Activated CD4-positive, alpha-beta T cell treated with anti-CD3 and anti-CD28 coated beads for 36 hours (primary cell): ENCODE measurements around the gene ANXA11. TPM values are rescaled to one million over a fixed set of nuclear protein-coding genes. Genes with fewer than 3 reads are reported as not detected.
"Not testable (repeated sequence)": the region's sequence is repeated elsewhere in the genome, so short reads cannot be mapped to it uniquely, and the experiment has no call there.

Experiments
- ATAC-seq: fragments of 200-7000 bp; cut with Tn5 transposase; one replicate; pipeline ENCODE4 v1.10.0; 2021; ENCODE audit warnings: mild to moderate bottlenecking, moderate library complexity
- CTCF ChIA-PET: fragments of 350-600 bp; sonication (Branson Sonifier 250); formaldehyde crosslinking; loops from one replicate; lab custom pipeline; 2021; ENCODE audit warnings: antibody characterized with exemption; lab: Charles Lee
- POLR2A ChIA-PET: fragments of 350-600 bp; sonication (Branson Sonifier 250); formaldehyde crosslinking; loops from one replicate; lab custom pipeline; 2021; ENCODE audit warnings: antibody characterized with exemption, inconsistent platforms; lab: Charles Lee
- DNase-seq: peaks from one replicate; pipeline ENCODE4 v3.0.0-alpha.2; 2020
- H3K27ac Mint-ChIP-seq: one replicate; pipeline ENCODE4 v1.8.0; 2021; ENCODE audit warnings: mixed read lengths
- H3K27me3 Mint-ChIP-seq: one replicate; pipeline ENCODE4 v1.8.0; 2021; ENCODE audit warnings: mixed read lengths
- H3K36me3 Mint-ChIP-seq: one replicate; pipeline ENCODE4 v1.8.0; 2021; ENCODE audit warnings: low read depth, mixed read lengths
- H3K4me1 Mint-ChIP-seq: one replicate; pipeline ENCODE4 v1.8.0; 2021; ENCODE audit warnings: mixed read lengths
- H3K4me3 Mint-ChIP-seq: one replicate; pipeline ENCODE4 v1.8.0; 2021; ENCODE audit warnings: mild to moderate bottlenecking, moderate library complexity, mixed read lengths
- H3K9me3 Mint-ChIP-seq: one replicate; pipeline ENCODE4 v1.8.0; 2021; ENCODE audit warnings: low read depth, mixed read lengths
- intact Hi-C, 2 experiments: fragments of 100-400 bp; cut with DNase I in 1 of 2; cut with micrococcal nuclease in 1 of 2; formaldehyde crosslinking; loops; one replicate each; pipeline versions ENCODE4 v1.14.2 to v1.15.1; 2022 to 2024; cut with DNase I, micrococcal nuclease
- total RNA-seq, 2 experiments: library from RNA; stranded (reverse); gene quantifications; one replicate each; pipeline ENCODE4 v1.2.3, GENCODE V29; 2021

ANXA11 gene
- total RNA-seq, 2 experiments from 2014 or later = 256 to 348 TPM

DNA sequence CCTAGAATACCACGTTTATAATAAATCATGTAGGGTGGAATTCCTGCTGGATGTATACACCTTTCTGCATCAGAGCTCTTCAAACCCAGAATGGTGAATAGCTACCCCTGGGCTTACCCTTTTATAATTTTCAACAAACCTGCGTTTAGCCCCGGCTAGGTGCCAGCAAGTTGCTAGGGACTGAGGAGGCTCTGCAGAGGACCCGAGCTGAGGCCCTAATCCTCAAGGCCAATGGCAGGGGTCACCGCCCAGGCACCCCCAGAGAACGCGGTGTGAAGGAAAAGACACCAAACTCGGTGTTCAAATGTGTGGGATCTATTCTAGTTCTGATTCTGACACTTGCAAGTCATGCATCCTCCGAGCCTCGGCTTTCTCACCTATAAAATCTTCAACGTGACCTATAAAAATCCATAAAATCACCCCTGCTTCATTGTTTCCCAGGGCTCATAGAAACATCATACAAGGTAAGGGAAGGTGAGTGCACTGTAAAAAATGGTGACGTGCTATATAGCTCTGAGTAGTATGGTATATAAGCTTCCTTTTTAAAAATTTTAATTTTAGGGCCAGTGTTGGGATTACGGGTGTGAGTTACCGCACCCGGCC is 2.5 kb upstream of the ANXA11 start:
- Mint-ChIP-seq H3K9me3 (no peaks in the 10 kb centered on the region), H3K4me1 (peaks cover 24% of the 10 kb centered on the region)
- no peak for ATAC-seq

DNA sequence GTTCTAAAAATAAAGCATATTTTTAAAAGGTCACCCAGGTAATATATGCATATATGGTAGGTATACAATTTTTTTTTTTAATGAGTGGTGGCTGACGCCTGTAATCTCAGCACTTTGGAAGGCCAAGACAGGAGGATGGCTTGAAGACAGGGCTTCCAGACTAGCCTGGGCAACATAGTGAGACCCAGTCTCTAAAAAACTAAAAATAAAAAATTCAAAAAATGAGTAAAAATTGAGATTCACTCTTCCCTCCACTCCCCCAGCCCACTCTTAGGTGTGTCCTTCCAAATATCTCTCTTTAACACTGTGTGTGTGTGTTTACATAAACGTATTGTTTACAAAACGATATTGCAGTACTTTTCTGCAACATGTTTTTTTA is 929 bp upstream of the ANXA11 start:
- no peaks in the 10 kb centered on the region for H3K27me3 Mint-ChIP-seq
- peak overlapping the region; percentile 95 for H3K27ac Mint-ChIP-seq
- CTCF ChIA-PET = interaction anchor here (0.6 kb wide), 1 partner anchor 50 kb away, joined by 3 read pairs; no protein-coding TSS in a partner anchor
- H3K4me1 Mint-ChIP-seq = peaks cover 37% of the 10 kb centered on the region
- DNase-seq = no peak
- no peaks in the 10 kb centered on the region for H3K9me3 Mint-ChIP-seq
- intact Hi-C loops = loop anchor here (5.0 kb wide), 2 partner anchors 64 to 759 kb away; partner anchors contain the start of gene ZCCHC24 (in 1 of the 2)
- H3K36me3 Mint-ChIP-seq = peaks cover 11% of the 10 kb centered on the region
- ATAC-seq = no peak
- H3K4me3 Mint-ChIP-seq = peak overlapping the region; percentile 85
- POLR2A ChIA-PET = interaction anchor here (0.6 kb wide), 1 partner anchor 110 kb away, joined by 6 read pairs; no protein-coding TSS in a partner anchor

More for the DNA sequence above, 2.5 kb upstream of the ANXA11 start:
- H3K27me3 Mint-ChIP-seq = no peaks in the 10 kb centered on the region
- H3K4me3 Mint-ChIP-seq = no peak overlapping the region
- intact Hi-C loops = loop anchor here (5.0 kb wide), 2 partner anchors 66 to 761 kb away; partner anchors contain the start of gene ZCCHC24 (in 1 of the 2)
- no peak overlapping the region for H3K27ac Mint-ChIP-seq
- H3K36me3 Mint-ChIP-seq = peaks cover 4% of the 10 kb centered on the region
- ChIA-PET CTCF (interaction anchor here (0.9 to 1.1 kb wide), 3 partner anchors 10 to 149 kb away, joined by 3 to 4 read pairs (median 3); no protein-coding TSS in a partner anchor), POLR2A (no interaction called here)
- DNase-seq = no peak

DNA sequence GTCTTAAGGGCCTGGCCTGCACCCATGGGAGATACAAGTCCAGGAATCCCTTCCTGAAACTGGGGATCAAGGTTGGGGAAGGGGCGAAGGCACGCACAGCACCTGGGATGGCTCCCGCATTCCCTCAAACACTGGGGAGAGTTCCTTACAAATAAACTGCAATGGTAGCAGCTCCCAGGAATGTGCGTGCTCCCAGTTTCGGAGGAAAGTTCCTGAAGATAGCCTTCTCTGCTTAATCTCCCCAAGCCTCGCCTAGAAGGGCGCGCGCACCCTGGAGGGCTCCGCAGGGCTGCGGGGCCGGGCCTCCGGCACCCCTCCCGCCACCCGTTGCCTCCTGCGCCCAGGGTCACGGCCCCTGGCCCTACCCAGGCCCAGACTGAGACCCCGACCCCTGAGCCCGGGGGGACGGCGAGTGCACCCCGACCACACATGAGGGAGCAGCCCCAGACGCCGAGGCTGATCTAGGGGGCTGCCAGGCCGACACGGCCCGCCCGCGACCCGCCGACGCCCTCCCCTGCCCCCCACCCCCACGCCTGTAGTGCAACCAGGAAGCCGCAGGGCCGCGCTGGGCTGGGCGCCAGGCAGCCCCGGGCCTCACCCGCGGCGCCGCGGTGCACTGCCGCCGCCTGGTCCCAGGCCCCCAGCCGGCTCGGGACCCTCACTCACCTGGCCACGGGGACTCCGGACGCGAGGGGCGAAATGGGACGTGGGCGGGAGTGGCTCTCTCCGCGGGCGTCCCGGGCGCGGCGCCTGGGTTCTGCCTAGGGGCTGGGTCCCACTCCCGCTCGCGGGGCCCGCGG is 460 bp downstream of the ANXA11 start:
- no peaks in the 10 kb centered on the region for H3K9me3 Mint-ChIP-seq
- H3K27me3 Mint-ChIP-seq = no peaks in the 10 kb centered on the region
- ChIA-PET CTCF (interaction anchor here (1.0 to 3.7 kb wide), 4 partner anchors 10 to 61 kb away, joined by 4 to 30 read pairs (median 7); no protein-coding TSS in a partner anchor), POLR2A (interaction anchor here (0.8 to 2.6 kb wide), 6 partner anchors 8 to 38 kb away, joined by 3 to 19 read pairs (median 5); no protein-coding TSS in a partner anchor)
- H3K4me3 Mint-ChIP-seq = peak overlapping the region; percentile 86
- DNase-seq = peak; percentile 63
- H3K36me3 Mint-ChIP-seq = peaks cover 23% of the 10 kb centered on the region
- no peak for ATAC-seq
- peak overlapping the region; percentile 95 for H3K27ac Mint-ChIP-seq
- H3K4me1 Mint-ChIP-seq = peaks cover 50% of the 10 kb centered on the region
- intact Hi-C loops = loop anchor here (1.0 to 5.0 kb wide), 9 partner anchors 9 to 758 kb away; partner anchors contain the start of genes TSPAN14 (in 2 of the 2), PRXL2A (in 1 of the 2), TMEM254 (in 1 of the 2) and ZCCHC24 (in 1 of the 2)

DNA sequence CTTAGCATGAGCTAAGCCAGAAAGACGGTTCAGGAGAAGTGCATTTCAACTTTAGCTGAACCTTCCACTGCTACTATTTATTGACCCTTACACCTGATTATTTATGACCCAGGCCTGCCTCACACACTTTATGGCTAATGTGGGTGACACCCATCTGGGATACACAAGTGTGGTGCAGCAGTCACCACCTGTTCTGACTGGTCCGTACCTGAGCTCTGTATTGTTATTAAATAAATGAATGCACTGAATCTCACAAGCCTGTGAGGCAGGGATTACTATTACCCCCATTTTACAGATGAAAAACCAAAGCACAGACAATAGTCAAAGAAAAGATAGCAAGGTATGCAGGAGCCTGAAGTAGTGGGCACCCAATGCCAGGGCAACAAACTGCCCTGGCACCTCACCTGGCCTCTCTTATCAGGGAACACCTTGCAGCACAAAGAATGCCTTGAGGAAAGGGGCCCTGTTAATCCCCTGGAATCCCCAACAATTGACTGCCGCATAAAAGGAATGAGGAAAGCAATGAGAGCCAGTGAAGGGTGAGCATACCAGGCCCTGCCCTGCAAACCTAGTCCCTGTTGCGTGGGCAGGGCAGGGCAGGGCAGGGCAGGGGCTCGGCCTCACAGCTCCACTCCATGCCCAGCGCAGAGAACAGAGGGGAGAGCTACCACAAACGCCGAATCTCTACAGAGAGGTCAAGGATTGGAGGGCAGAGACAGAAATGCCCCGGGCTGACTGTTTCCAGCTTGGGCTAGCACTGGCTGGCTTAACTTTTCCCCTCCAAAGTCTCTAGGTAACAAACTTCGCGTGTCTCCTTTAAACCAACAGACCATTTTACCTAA is 1.3 kb downstream of the ANXA11 start:
- Mint-ChIP-seq H3K4me3 (peak overlapping the region; percentile 86), H3K27me3 (no peaks in the 10 kb centered on the region), H3K9me3 (no peaks in the 10 kb centered on the region), H3K4me1 (peaks cover 50% of the 10 kb centered on the region), H3K36me3 (peaks cover 26% of the 10 kb centered on the region), H3K27ac (peak overlapping the region; percentile 95)
- POLR2A ChIA-PET = interaction anchor here (0.8 to 2.6 kb wide), 8 partner anchors 10 to 125 kb away, joined by 3 to 22 read pairs (median 6); no protein-coding TSS in a partner anchor
- CTCF ChIA-PET = interaction anchor here (0.5 to 3.7 kb wide), 7 partner anchors 8 to 60 kb away, joined by 3 to 30 read pairs (median 9); no protein-coding TSS in a partner anchor
- peak; percentile 4 for ATAC-seq
- intact Hi-C loops = loop anchor here (1.0 to 5.0 kb wide), 5 partner anchors 8 to 248 kb away; partner anchors contain the start of genes PRXL2A (in 1 of the 2) and TSPAN14 (in 1 of the 2)
- peak; percentile 61 for DNase-seq

DNA sequence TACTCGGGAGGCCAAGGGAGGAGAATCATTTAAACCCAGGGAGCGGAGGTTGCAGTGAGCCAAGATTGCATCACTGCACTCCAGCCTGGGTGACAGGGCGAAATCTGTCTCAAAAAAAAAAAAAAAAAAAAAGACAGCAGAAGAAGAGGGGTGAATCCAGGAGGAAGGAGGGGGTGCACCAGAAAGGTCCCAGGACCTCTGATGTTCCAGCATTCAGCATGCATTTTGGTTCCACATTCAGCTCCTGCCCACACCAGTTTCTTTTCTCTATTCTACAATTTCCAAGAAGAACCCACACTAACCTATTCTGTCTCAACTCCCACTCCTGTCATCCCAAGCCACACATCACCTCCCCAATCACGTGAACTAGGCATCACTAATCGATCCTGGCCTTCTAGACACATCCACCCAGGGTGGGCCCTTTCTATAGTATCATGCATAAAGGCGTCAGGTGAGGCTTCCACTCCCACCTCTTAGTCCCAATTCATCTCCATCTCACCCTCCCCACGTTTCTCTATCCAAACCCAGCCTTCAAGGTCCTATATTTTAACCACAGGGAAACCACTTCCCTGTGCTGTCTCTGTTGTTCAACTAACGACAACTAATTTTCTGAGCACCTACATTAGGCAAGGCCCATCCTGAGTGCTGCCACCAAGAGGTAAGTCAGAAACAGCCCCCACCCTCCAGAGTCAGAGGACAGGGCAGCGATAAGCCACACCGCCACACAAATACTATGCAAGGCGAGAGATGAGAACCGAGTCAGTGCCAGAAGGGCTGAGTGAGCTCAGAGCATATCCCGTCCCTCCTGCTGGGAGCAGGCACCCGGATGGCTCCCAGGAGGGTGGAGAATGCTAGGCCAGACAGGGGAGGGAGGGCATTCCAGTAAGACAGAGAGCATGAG is 2.2 kb downstream of the ANXA11 start:
- peaks cover 28% of the 10 kb centered on the region for H3K36me3 Mint-ChIP-seq
- intact Hi-C loops = loop anchor here (1.0 to 5.0 kb wide), 4 partner anchors 15 to 249 kb away; partner anchors contain the start of genes PRXL2A (in 1 of the 2) and TSPAN14 (in 1 of the 2)
- DNase-seq (peak; percentile 86), ATAC-seq (peak; percentile 81)
- H3K27me3 Mint-ChIP-seq = no peaks in the 10 kb centered on the region
- no peaks in the 10 kb centered on the region for H3K9me3 Mint-ChIP-seq
- ChIA-PET POLR2A (interaction anchor here (0.7 to 2.6 kb wide), 8 partner anchors 9 to 1445 kb away, joined by 3 to 22 read pairs (median 6); no protein-coding TSS in a partner anchor), CTCF (interaction anchor here (0.6 to 3.7 kb wide), 8 partner anchors 9 to 577 kb away, joined by 3 to 30 read pairs (median 8); no protein-coding TSS in a partner anchor)
- peaks cover 56% of the 10 kb centered on the region for H3K4me1 Mint-ChIP-seq
- H3K4me3 Mint-ChIP-seq = peak overlapping the region; percentile 86
- H3K27ac Mint-ChIP-seq = peak overlapping the region; percentile 95

DNA sequence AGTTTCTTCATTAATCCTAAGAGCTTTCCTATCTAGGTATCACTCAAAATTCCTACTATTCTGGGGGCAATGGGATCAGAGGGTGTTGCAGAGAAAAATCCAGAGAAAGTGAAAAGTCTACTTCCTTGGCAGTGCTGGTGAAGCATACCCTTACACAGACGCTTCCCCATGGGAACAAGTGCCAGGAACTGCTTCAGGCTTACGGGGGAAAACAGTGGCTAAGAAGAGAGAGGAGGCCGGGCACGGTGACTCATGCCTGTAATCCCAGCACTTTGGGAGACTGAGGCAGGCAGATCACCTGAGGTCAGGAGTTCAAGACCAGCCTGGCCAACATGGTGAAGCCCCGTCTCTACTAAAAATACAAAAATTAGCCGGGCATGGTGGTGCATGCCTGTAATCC is 2.8 kb downstream of the ANXA11 start:
- POLR2A ChIA-PET = interaction anchor here (0.7 to 2.6 kb wide), 6 partner anchors 8 to 1444 kb away, joined by 3 to 22 read pairs (median 6); no protein-coding TSS in a partner anchor
- CTCF ChIA-PET = interaction anchor here (1.3 to 3.7 kb wide), 5 partner anchors 10 to 59 kb away, joined by 5 to 30 read pairs (median 11); no protein-coding TSS in a partner anchor
- peak overlapping the region; percentile 86 for H3K4me3 Mint-ChIP-seq
- not testable (repeated sequence) for ATAC-seq, H3K27me3 Mint-ChIP-seq, H3K9me3 Mint-ChIP-seq, DNase-seq
- H3K36me3 Mint-ChIP-seq = peaks cover 30% of the 10 kb centered on the region
- intact Hi-C loops = loop anchor here (5.0 kb wide), 2 partner anchors 205 to 250 kb away; partner anchors contain the start of genes PRXL2A (in 1 of the 2) and TSPAN14 (in 1 of the 2)
- H3K4me1 Mint-ChIP-seq = peaks cover 62% of the 10 kb centered on the region
- peak overlapping the region; percentile 95 for H3K27ac Mint-ChIP-seq

DNA sequence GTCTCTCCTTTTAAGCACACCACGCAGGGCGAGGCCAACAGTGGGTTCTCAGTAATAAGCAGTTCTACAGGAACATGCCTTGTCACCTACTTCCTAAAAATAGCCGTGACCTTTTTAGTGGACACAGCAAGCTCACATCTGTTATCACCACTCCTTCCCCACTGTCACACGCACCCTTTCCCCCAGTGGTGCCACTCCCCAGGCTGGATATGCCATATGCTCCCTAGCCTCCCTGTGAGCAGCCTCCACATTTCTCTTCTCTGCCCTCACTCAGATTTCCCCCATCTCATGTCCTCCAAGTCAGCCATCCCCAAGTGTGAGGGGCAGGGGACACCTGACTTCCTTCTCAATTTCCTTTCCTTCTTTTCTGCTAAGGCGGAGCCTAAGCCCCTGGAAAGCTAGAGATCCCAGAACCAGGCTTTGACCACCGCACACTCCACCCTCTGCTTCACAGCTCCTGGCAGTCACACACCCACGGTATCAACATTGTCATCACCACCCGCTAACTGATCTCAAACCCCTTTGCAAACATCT is 3.7 kb downstream of the ANXA11 start:
- Mint-ChIP-seq H3K27me3 (no peaks in the 10 kb centered on the region), H3K36me3 (peaks cover 30% of the 10 kb centered on the region), H3K9me3 (no peaks in the 10 kb centered on the region), H3K27ac (peak overlapping the region; percentile 95), H3K4me1 (peaks cover 70% of the 10 kb centered on the region), H3K4me3 (peak overlapping the region; percentile 86)
- DNase-seq (peak; percentile 39), ATAC-seq (no peak)
- intact Hi-C loops = loop anchor here (5.0 kb wide), 2 partner anchors 206 to 251 kb away; partner anchors contain the start of genes PRXL2A (in 1 of the 2) and TSPAN14 (in 1 of the 2)
- ChIA-PET POLR2A (interaction anchor here (0.9 kb wide), 1 partner anchor 14 kb away, joined by 5 read pairs; no protein-coding TSS in a partner anchor), CTCF (interaction anchor here (3.7 kb wide), 1 partner anchor 58 kb away, joined by 30 read pairs; no protein-coding TSS in a partner anchor)

DNA sequence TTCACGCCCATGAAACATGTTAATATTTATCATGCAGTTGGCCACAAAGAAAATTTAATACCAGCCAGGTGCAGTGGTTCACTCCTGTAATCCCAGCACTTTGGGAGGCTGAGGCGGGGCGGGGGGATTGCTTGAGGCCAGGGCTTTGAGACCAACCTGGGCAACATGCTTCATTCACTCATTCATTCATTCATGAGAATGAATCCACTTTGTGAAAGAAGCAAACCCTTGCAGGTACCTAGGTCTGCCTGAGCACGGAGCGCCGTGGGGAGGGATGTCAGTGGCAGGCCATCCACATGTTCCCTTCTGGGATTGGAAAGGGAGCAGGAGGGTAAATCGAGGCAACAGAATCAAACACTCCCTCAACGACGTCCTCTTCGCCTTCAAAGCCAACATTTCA is 4.7 kb downstream of the ANXA11 start:
- H3K9me3 Mint-ChIP-seq = no peaks in the 10 kb centered on the region
- H3K27ac Mint-ChIP-seq = peak overlapping the region; percentile 95
- POLR2A ChIA-PET = interaction anchor here (0.6 kb wide), 1 partner anchor 53 kb away, joined by 4 read pairs; no protein-coding TSS in a partner anchor
- no peaks in the 10 kb centered on the region for H3K27me3 Mint-ChIP-seq
- intact Hi-C loops = loop anchor here (5.0 kb wide), 2 partner anchors 207 to 252 kb away; partner anchors contain the start of genes PRXL2A (in 1 of the 2) and TSPAN14 (in 1 of the 2)
- ATAC-seq (no peak), DNase-seq (no peak)
- peaks cover 35% of the 10 kb centered on the region for H3K36me3 Mint-ChIP-seq
- H3K4me3 Mint-ChIP-seq = no peak overlapping the region
- H3K4me1 Mint-ChIP-seq = peaks cover 71% of the 10 kb centered on the region
- CTCF ChIA-PET = interaction anchor here (1.1 to 1.4 kb wide), 2 partner anchors 13 to 16 kb away, joined by 3 to 4 read pairs; no protein-coding TSS in a partner anchor
